Spleen (tissue), 7 donors: ENCODE data around the gene PDE8A.

Experiments
- POLR2A ChIP-seq, 3 donors: fragments of 450-650 bp; IDR thresholded peaks; one replicate each; pipeline ENCODE4 v1.5.1; 2017; ENCODE audit warnings: antibody characterized with exemption in 3 of 3, mild to moderate bottlenecking in 1 of 3
- POLR2AphosphoS5 ChIP-seq, 3 donors: sonication (generic); formaldehyde crosslinking; IDR thresholded peaks; one replicate each; pipeline ENCODE4 v1.5.1; 2017; ENCODE audit warnings: antibody characterized with exemption in 3 of 3
- TF ChIP-seq, protein P1 (sequence below), 11 experiments: fragments of 200-600 bp in 7 of 11; fragments of 450-650 bp in 4 of 11; sonication (generic) in 4 of 11; IDR thresholded peaks in 8 of 11; conservative IDR thresholded peaks in 3 of 11; 1 replicate in 7 of 11; 2 replicates in 4 of 11; pipeline versions ENCODE4 v1.4.0 to v1.8.0; 2016 to 2021; ENCODE audit warnings: antibody characterized with exemption in 11 of 11, inconsistent platforms in 4 of 11, mild to moderate bottlenecking in 1 of 11
- donor health status: DM: no; HTN: no; CAD: no; lungs with moderate emphysema.
- donor health status: DM: no; HTN: no; CAD: no.
- donor health status: DM: no; HTN: no; CAD: no.

DNA sequence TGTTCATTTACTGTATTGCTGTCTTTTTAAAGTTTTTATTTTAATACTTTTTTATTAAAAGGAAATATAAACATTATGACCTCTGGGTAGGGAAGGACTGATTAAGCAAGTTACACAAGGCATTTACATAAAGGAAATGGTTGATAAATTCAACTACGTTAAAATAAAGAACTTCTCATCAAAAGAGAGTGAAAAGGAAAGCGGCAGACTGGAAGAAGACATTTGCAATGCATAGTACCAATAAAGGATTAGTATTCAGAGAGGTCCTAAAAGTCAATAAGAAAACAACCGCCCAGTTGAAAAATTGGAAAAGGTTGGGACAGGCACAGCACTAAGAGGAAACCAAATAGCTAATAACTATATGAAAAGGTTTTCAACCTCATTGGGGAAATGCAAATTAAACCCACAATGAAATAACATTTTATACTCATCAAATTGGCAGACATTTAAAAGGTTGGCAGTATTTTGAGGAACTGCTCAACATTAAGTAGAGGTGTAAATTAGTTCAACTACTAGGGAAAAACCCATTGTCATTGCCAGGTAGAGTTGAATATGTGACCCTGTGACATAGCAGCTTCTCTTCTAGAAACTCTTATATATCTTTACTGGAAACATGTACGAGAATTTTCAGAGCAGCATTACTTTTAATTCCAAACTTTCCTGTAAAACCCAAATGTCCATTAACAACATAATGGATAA, 9.5 kb downstream of the PDE8A start:
- TF ChIP-seq POLR2AphosphoS5 (IDR thresholded peaks at IDR 0.05) (no peak), POLR2A (IDR thresholded peaks at IDR 0.05) (no peak)
- TF ChIP-seq, protein P1, sequence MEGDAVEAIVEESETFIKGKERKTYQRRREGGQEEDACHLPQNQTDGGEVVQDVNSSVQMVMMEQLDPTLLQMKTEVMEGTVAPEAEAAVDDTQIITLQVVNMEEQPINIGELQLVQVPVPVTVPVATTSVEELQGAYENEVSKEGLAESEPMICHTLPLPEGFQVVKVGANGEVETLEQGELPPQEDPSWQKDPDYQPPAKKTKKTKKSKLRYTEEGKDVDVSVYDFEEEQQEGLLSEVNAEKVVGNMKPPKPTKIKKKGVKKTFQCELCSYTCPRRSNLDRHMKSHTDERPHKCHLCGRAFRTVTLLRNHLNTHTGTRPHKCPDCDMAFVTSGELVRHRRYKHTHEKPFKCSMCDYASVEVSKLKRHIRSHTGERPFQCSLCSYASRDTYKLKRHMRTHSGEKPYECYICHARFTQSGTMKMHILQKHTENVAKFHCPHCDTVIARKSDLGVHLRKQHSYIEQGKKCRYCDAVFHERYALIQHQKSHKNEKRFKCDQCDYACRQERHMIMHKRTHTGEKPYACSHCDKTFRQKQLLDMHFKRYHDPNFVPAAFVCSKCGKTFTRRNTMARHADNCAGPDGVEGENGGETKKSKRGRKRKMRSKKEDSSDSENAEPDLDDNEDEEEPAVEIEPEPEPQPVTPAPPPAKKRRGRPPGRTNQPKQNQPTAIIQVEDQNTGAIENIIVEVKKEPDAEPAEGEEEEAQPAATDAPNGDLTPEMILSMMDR (IDR thresholded peaks at IDR 0.05 in 8 of 11, conservative IDR thresholded peaks at IDR 0.05 in 3 of 11), result no peak
